Natural killer cell treated with Interleukin-12 subunit alpha and Interleukin-12 subunit beta and Interleukin-15 and Interleukin-18, amount 100 ng/mL, for 72 hours (primary cell): Measurements from ENCODE around the gene LRRC59. TPM values are rescaled to one million over a fixed set of nuclear protein-coding genes. Genes with fewer than 3 reads are reported as not detected.

Source experiments
- ATAC-seq, 2 donors: fragments of 150-1000 bp; cut with Tn5 transposase in 1 of 2; sonication (Bioruptor Pico), chemical (Tn5 transposase) in 1 of 2; 2 replicates each; pipeline ENCODE4 v1.10.0; 2021
- DNase-seq: peaks from one replicate; pipeline ENCODE4 v3.0.0; 2022; ENCODE audit warnings: low spot score
- H3K27ac Mint-ChIP-seq, 2 donors: 1 replicate in 1 of 2; 2 replicates in 1 of 2; pipeline ENCODE4 v1.8.0; 2022; ENCODE audit warnings: mixed read lengths in 2 of 2, mild to moderate bottlenecking in 1 of 2, moderate library complexity in 1 of 2
- H3K27me3 Mint-ChIP-seq, 2 donors: 1 replicate in 1 of 2; 2 replicates in 1 of 2; pipeline ENCODE4 v1.8.0; 2022; ENCODE audit warnings: mixed read lengths in 2 of 2
- H3K36me3 Mint-ChIP-seq: one replicate; pipeline ENCODE4 v1.8.0; 2022; ENCODE audit warnings: mixed read lengths
- H3K4me1 Mint-ChIP-seq, 2 donors: 1 replicate in 1 of 2; 2 replicates in 1 of 2; pipeline ENCODE4 v1.8.0; 2022; ENCODE audit warnings: low read depth in 2 of 2, mixed read lengths in 2 of 2, mild to moderate bottlenecking in 1 of 2
- H3K4me3 Mint-ChIP-seq: one replicate; pipeline ENCODE4 v1.8.0; 2022; ENCODE audit warnings: mixed read lengths
- H3K9me3 Mint-ChIP-seq: 2 replicates; pipeline ENCODE4 v1.8.0; 2022; ENCODE audit warnings: mixed read lengths
- total RNA-seq, 2 donors: library from RNA; stranded (reverse); gene quantifications; one replicate each; pipeline ENCODE4 v1.2.3, GENCODE V29; 2022

The LRRC59 gene
- total RNA-seq = 100 to 1,000 TPM in 1 of 2 donors, 10 to 100 TPM in 1; 90.8 to 138 TPM

GRCh38 chr17:50397111-50397918, at the start of gene LRRC59:
LRRC59 (minus strand) TSS chr17:50397523; CDS start chr17:50397317, 206 bp downstream.
- Mint-ChIP-seq H3K4me1 (peaks cover 29 to 38% of the 10 kb centered on the region in 2 donors), H3K27me3 (peaks cover 0 to 2% of the 10 kb centered on the region in 2 donors), H3K4me3 (peak within 1 kb of the TSS; percentile 94), H3K27ac (peak within 1 kb of the TSS; percentile 62 to 95), H3K36me3 (peaks cover 21% of the 10 kb centered on the region), H3K9me3 (no peaks in the 10 kb centered on the region)
- DNase-seq (peak; percentile 93), ATAC-seq (peak; percentile 100)

- Mint-ChIP-seq H3K27me3 (no peaks in the 10 kb centered on the region), H3K27ac (no peak overlapping the region), H3K36me3 (no peaks in the 10 kb centered on the region), H3K9me3 (no peaks in the 10 kb centered on the region), H3K4me3 (no peak overlapping the region), H3K4me1 (peaks cover 0 to 7% of the 10 kb centered on the region in 2 donors)
- ATAC-seq = no peak
- DNase-seq = no peak
Observed at GRCh38 chr17:50445730-50446325, 48.5 kb upstream of the LRRC59 start.

GRCh38 chr17:50444841-50445715, 47.8 kb upstream of the LRRC59 start:
- Mint-ChIP-seq H3K36me3 (no peaks in the 10 kb centered on the region), H3K4me3 (no peak overlapping the region), H3K9me3 (no peaks in the 10 kb centered on the region), H3K27ac (no peak overlapping the region), H3K27me3 (no peaks in the 10 kb centered on the region), H3K4me1 (peaks cover 0 to 7% of the 10 kb centered on the region in 2 donors)
- DNase-seq = no peak
- no peak for ATAC-seq

- H3K27ac Mint-ChIP-seq = no peak overlapping the region
- ATAC-seq = no peak
Observed at GRCh38 chr17:50443505-50443974, 46.2 kb upstream of the LRRC59 start.

GRCh38 chr17:50440838-50441829, 43.8 kb upstream of the LRRC59 start:
- H3K9me3 Mint-ChIP-seq = no peaks in the 10 kb centered on the region
- H3K27ac Mint-ChIP-seq = no peak overlapping the region
- H3K36me3 Mint-ChIP-seq = no peaks in the 10 kb centered on the region
- H3K27me3 Mint-ChIP-seq = no peaks in the 10 kb centered on the region
- ATAC-seq (no peak), DNase-seq (no peak)
- H3K4me1 Mint-ChIP-seq = no peaks in the 10 kb centered on the region
- no peak overlapping the region for H3K4me3 Mint-ChIP-seq

More at GRCh38 chr17:50443505-50443974, 46.2 kb upstream of the LRRC59 start:
- DNase-seq = no peak
- Mint-ChIP-seq H3K4me3 (no peak overlapping the region), H3K36me3 (no peaks in the 10 kb centered on the region), H3K27me3 (no peaks in the 10 kb centered on the region), H3K9me3 (no peaks in the 10 kb centered on the region), H3K4me1 (peaks cover 0 to 6% of the 10 kb centered on the region in 2 donors)

- DNase-seq (no peak), ATAC-seq (no peak)
- no peak overlapping the region for H3K4me3 Mint-ChIP-seq
- no peaks in the 10 kb centered on the region for H3K9me3 Mint-ChIP-seq
- H3K27me3 Mint-ChIP-seq = no peaks in the 10 kb centered on the region
- no peaks in the 10 kb centered on the region for H3K4me1 Mint-ChIP-seq
- no peak overlapping the region for H3K27ac Mint-ChIP-seq
- no peaks in the 10 kb centered on the region for H3K36me3 Mint-ChIP-seq
Observed at GRCh38 chr17:50440172-50440837, 43.0 kb upstream of the LRRC59 start.

- Mint-ChIP-seq H3K4me1 (no peaks in the 10 kb centered on the region), H3K27me3 (no peaks in the 10 kb centered on the region), H3K36me3 (no peaks in the 10 kb centered on the region), H3K27ac (no peak overlapping the region), H3K9me3 (no peaks in the 10 kb centered on the region), H3K4me3 (no peak overlapping the region)
- ATAC-seq (no peak), DNase-seq (no peak)
Observed at GRCh38 chr17:50439008-50439407, 41.7 kb upstream of the LRRC59 start.

- Mint-ChIP-seq H3K36me3 (no peaks in the 10 kb centered on the region), H3K9me3 (no peaks in the 10 kb centered on the region), H3K4me3 (no peak overlapping the region), H3K27ac (no peak overlapping the region), H3K4me1 (no peaks in the 10 kb centered on the region), H3K27me3 (no peaks in the 10 kb centered on the region)
- ATAC-seq = no peak
- no peak for DNase-seq
Observed at GRCh38 chr17:50437409-50437808, 40.1 kb upstream of the LRRC59 start.

- DNase-seq = no peak
- no peak for ATAC-seq
- no peaks in the 10 kb centered on the region for H3K9me3 Mint-ChIP-seq
- H3K27ac Mint-ChIP-seq = no peak overlapping the region
- no peak overlapping the region for H3K4me3 Mint-ChIP-seq
- H3K27me3 Mint-ChIP-seq = no peaks in the 10 kb centered on the region
- no peaks in the 10 kb centered on the region for H3K36me3 Mint-ChIP-seq
- no peaks in the 10 kb centered on the region for H3K4me1 Mint-ChIP-seq
Observed at GRCh38 chr17:50432125-50432762, 34.9 kb upstream of the LRRC59 start.

GRCh38 chr17:50430821-50431618, 33.7 kb upstream of the LRRC59 start:
- no peak for ATAC-seq
- Mint-ChIP-seq H3K4me1 (peaks cover 4 to 7% of the 10 kb centered on the region in 2 donors), H3K4me3 (no peak overlapping the region), H3K27me3 (no peaks in the 10 kb centered on the region), H3K9me3 (no peaks in the 10 kb centered on the region), H3K36me3 (no peaks in the 10 kb centered on the region), H3K27ac (no peak overlapping the region)
- no peak for DNase-seq

GRCh38 chr17:50429793-50430192, 32.5 kb upstream of the LRRC59 start:
- no peak overlapping the region for H3K4me3 Mint-ChIP-seq

More at GRCh38 chr17:50429793-50430192, 32.5 kb upstream of the LRRC59 start:
- Mint-ChIP-seq H3K27me3 (no peaks in the 10 kb centered on the region), H3K9me3 (no peaks in the 10 kb centered on the region), H3K36me3 (no peaks in the 10 kb centered on the region), H3K27ac (no peak overlapping the region), H3K4me1 (peaks cover 7 to 14% of the 10 kb centered on the region in 2 donors)
- DNase-seq = no peak
- ATAC-seq = no peak
